IPS-18c (cell line): Measurements from ENCODE around the gene PDE4C.

Experiments used
- H3K4me3 ChIP-seq: 2 replicates; pipeline ENCODE4 v1.7.0; 2013; ENCODE audit warnings: low read depth, mild to moderate bottlenecking, low read length, moderate library complexity; ENCODE audit not compliant: insufficient read depth
- H3K9me3 ChIP-seq: one replicate; pipeline ENCODE4 v1.6.1; 2013; ENCODE audit warnings: mild to moderate bottlenecking, low read length, moderate library complexity; ENCODE audit not compliant: control insufficient read depth, insufficient read depth

The PDE4C gene

GRCh38 chr19:18225702-18226468 is at the start of gene PDE4C:
Gene PDE4C, minus strand, starts transcription at chr19:18226438. Its CDS starts 23 bp downstream, at chr19:18226415.
- Histone ChIP-seq H3K9me3 (no peaks in the 10 kb centered on the region), H3K4me3 (peak within 1 kb of the TSS; percentile 91; the same call in 1 of the 2 replicates)

GRCh38 chr19:18274781-18275356 is 48.6 kb upstream of the PDE4C start:
- peaks cover 3% of the 10 kb centered on the region for H3K9me3 ChIP-seq
- H3K4me3 ChIP-seq, result no peak overlapping the region

- Histone ChIP-seq H3K4me3 (no peak within 1 kb of the TSS), H3K9me3 (peaks cover 3% of the 10 kb centered on the region)
These were observed 48.1 kb upstream of the PDE4C start, which contains the start of gene IQCN for GRCh38 chr19:18274219-18274780. Gene IQCN, minus strand, starts transcription at chr19:18274452. Its CDS starts 4,974 bp downstream, at chr19:18269478.

- H3K4me3 ChIP-seq, result no peak overlapping the region
- peaks cover 3% of the 10 kb centered on the region for H3K9me3 ChIP-seq
These were observed 47.5 kb upstream of the PDE4C start for GRCh38 chr19:18273561-18274218.

- Histone ChIP-seq H3K9me3 (peaks cover 3% of the 10 kb centered on the region), H3K4me3 (no peak overlapping the region)
These were observed 45.2 kb upstream of the PDE4C start for GRCh38 chr19:18271433-18271841.

GRCh38 chr19:18270326-18270725 is 44.1 kb upstream of the PDE4C start:
- peaks cover 3% of the 10 kb centered on the region for H3K9me3 ChIP-seq
- no peak overlapping the region for H3K4me3 ChIP-seq

GRCh38 chr19:18269070-18269723 is 43.0 kb upstream of the PDE4C start:
- H3K4me3 ChIP-seq, result no peak overlapping the region
- H3K9me3 ChIP-seq, result peaks cover 3% of the 10 kb centered on the region

GRCh38 chr19:18266771-18267686 is 40.8 kb upstream of the PDE4C start:
- H3K9me3 ChIP-seq, result no peaks in the 10 kb centered on the region
- H3K4me3 ChIP-seq, result no peak overlapping the region

GRCh38 chr19:18265582-18265981 is 39.3 kb upstream of the PDE4C start:
- Histone ChIP-seq H3K4me3 (no peak overlapping the region), H3K9me3 (no peaks in the 10 kb centered on the region)

- Histone ChIP-seq H3K9me3 (no peaks in the 10 kb centered on the region), H3K4me3 (no peak overlapping the region)
These were observed 38.8 kb upstream of the PDE4C start for GRCh38 chr19:18264971-18265540.

GRCh38 chr19:18264137-18264854 is 38.1 kb upstream of the PDE4C start:
- Histone ChIP-seq H3K9me3 (no peaks in the 10 kb centered on the region), H3K4me3 (no peak overlapping the region)

GRCh38 chr19:18263324-18264136 is 37.3 kb upstream of the PDE4C start:
- H3K9me3 ChIP-seq, result no peaks in the 10 kb centered on the region

GRCh38 chr19:18262917-18263316 is 36.7 kb upstream of the PDE4C start:
- Histone ChIP-seq H3K4me3 (no peak overlapping the region), H3K9me3 (no peaks in the 10 kb centered on the region)

More at GRCh38 chr19:18263324-18264136, 37.3 kb upstream of the PDE4C start:
- H3K4me3 ChIP-seq, result no peak overlapping the region

- H3K9me3 ChIP-seq, result no peaks in the 10 kb centered on the region
- no peak overlapping the region for H3K4me3 ChIP-seq
These were observed 35.9 kb upstream of the PDE4C start for GRCh38 chr19:18262144-18262543.

- H3K9me3 ChIP-seq, result no peaks in the 10 kb centered on the region
- no peak overlapping the region for H3K4me3 ChIP-seq
These were observed 35.2 kb upstream of the PDE4C start for GRCh38 chr19:18261474-18261873.
